Caco-2 (cell line): ENCODE results near the gene ADAMTSL2. TPM values are rescaled to one million over a fixed set of nuclear protein-coding genes. Genes with fewer than 3 reads are reported as not detected.

ENCODE experiments used
- BruUV-seq: library from RNA; stranded (reverse); fragments of 400-500 nt; replicated peaks from 2 replicates; lab custom pipeline; 2021; lab: Mats Ljungman, UMichigan
- CTCF ChIA-PET: fragments of 300-600 bp; sonication (Branson Sonifier 250); formaldehyde crosslinking; loops from one replicate; lab custom pipeline; 2022; ENCODE audit warnings: antibody characterized with exemption; lab: Charles Lee
- POLR2A ChIA-PET: fragments of 300-600 bp; sonication (Branson Sonifier 250); formaldehyde crosslinking; loops from one replicate; lab custom pipeline; 2022; ENCODE audit warnings: antibody characterized with exemption; lab: Charles Lee
- DNase-seq, 2 experiments: peaks; one replicate each; pipeline versions ENCODE4 v3.0.0 to v3.0.0-alpha.2; 2020 to 2022
- H3K27me3 ChIP-seq: replicated peaks from 2 replicates; pipeline ENCODE4 v1.6.0; 2011; ENCODE audit warnings: low read length; ENCODE audit not compliant: control insufficient read depth, insufficient read depth
- H3K36me3 ChIP-seq: 2 replicates; pipeline ENCODE4 v1.5.1; 2011; ENCODE audit warnings: low read length; ENCODE audit not compliant: control insufficient read depth, insufficient read depth
- H3K4me1 ChIP-seq: fragments of 250-450 bp; sonication (Bioruptor Pico); 2 replicates; pipeline ENCODE4 v1.5.1; 2020; ENCODE audit warnings: mild to moderate bottlenecking
- H3K4me3 ChIP-seq: 2 replicates; pipeline ENCODE4 v1.5.1; 2011; ENCODE audit warnings: low read depth, mild to moderate bottlenecking, control low read depth, low read length
- H3K9me3 ChIP-seq: fragments of 250-450 bp; sonication (Bioruptor Pico); 2 replicates; pipeline ENCODE4 v1.5.1; 2020; ENCODE audit warnings: mild to moderate bottlenecking, moderate library complexity
- H3K27ac Mint-ChIP-seq: one replicate; pipeline ENCODE4 v1.8.0; 2022; ENCODE audit warnings: mixed read lengths; ENCODE audit not compliant: unreplicated experiment
- H3K27me3 Mint-ChIP-seq: one replicate; pipeline ENCODE4 v1.8.0; 2022; ENCODE audit warnings: mixed read lengths; ENCODE audit not compliant: insufficient read depth, unreplicated experiment
- H3K36me3 Mint-ChIP-seq: one replicate; pipeline ENCODE4 v1.8.0; 2022; ENCODE audit warnings: mild to moderate bottlenecking, mixed read lengths; ENCODE audit not compliant: insufficient read depth, unreplicated experiment
- H3K4me1 Mint-ChIP-seq: one replicate; pipeline ENCODE4 v1.8.0; 2022; ENCODE audit warnings: low read depth, mixed read lengths; ENCODE audit not compliant: unreplicated experiment
- H3K4me3 Mint-ChIP-seq: one replicate; pipeline ENCODE4 v1.8.0; 2022; ENCODE audit warnings: mild to moderate bottlenecking, moderate library complexity, mixed read lengths; ENCODE audit not compliant: unreplicated experiment
- H3K9me3 Mint-ChIP-seq: one replicate; pipeline ENCODE4 v1.8.0; 2022; ENCODE audit warnings: mixed read lengths; ENCODE audit not compliant: unreplicated experiment
- CTCF ChIP-seq, 2 experiments: fragments of 200-600 bp in 1 of 2; IDR thresholded peaks; 1 replicate in 1 of 2; 2 replicates in 1 of 2; pipeline versions ENCODE4 v1.5.1 to v1.8.0; 2011 to 2022; ENCODE audit warnings: antibody characterized with exemption in 1 of 2, control low read depth in 1 of 2, inconsistent platforms in 1 of 2, low read depth in 1 of 2, low read length in 1 of 2, mild to moderate bottlenecking in 1 of 2, moderate library complexity in 1 of 2; ENCODE audit not compliant: insufficient read depth in 1 of 2, severe bottlenecking in 1 of 2, unreplicated experiment in 1 of 2
- intact Hi-C: fragments of 100-400 bp; cut with micrococcal nuclease; formaldehyde crosslinking; loops from one replicate; pipeline ENCODE4 v1.10.0; 2022; ENCODE audit not compliant: unreplicated experiment
- total RNA-seq: library from RNA; stranded (reverse); gene quantifications from 2 replicates; pipeline ENCODE4 v1.2.3, GENCODE V29; 2022

Gene ADAMTSL2
- total RNA-seq, 1 experiment from 2014 or later: 0.68 TPM

- Mint-ChIP-seq H3K4me3 (no peak overlapping the region), H3K36me3 (no peaks in the 10 kb centered on the region), H3K9me3 (peaks cover 14% of the 10 kb centered on the region), H3K27ac (no peak overlapping the region), H3K4me1 (no peaks in the 10 kb centered on the region), H3K27me3 (peaks cover 6% of the 10 kb centered on the region)
- H3K4me1 ChIP-seq: no peaks in the 10 kb centered on the region
- TF ChIP-seq CTCF (IDR thresholded peaks at IDR 0.05; ENCODE audit: insufficient read depth in 1 of 2, low read depth in 1 of 2, low read length in 1 of 2, severe bottlenecking in 1 of 2, unreplicated experiment in 1 of 2): no peak
- H3K4me3 ChIP-seq: no peak overlapping the region
- no peaks in the 10 kb centered on the region for H3K27me3 ChIP-seq
- ChIA-PET POLR2A (no interaction called here), CTCF (no interaction called here)
- no TSS peak for BruUV-seq
- no peak for DNase-seq
- intact Hi-C loops: no loop called here
- H3K36me3 ChIP-seq: no peaks in the 10 kb centered on the region
- peaks cover 14% of the 10 kb centered on the region for H3K9me3 ChIP-seq
These were observed 66.2 kb downstream of the ADAMTSL2 start for GRCh38 chr9:133600739-133601138.

DNA sequence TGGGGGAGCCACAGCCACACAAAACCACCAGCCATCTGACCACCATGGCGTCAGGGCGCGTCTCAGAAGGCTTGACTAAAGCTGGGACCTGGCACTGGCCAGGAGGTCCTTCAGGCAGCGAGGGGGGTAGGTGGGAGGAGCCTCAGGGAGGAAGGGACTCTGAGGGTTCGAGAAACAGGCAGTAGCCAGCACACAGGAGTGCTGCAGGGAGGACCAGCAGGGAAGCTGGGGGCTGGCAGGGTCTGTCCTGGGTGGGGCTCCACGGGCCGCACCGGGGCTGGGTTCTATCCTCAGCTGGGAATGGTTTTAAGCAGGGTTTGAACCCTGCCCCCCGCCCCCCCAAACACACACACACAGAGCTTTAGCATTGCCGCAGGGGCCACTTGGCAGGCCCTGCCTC, 67.2 kb downstream of the ADAMTSL2 start:
- H3K4me3 ChIP-seq: no peak overlapping the region
- Mint-ChIP-seq H3K27me3 (peaks cover 7% of the 10 kb centered on the region), H3K27ac (no peak overlapping the region), H3K4me3 (no peak overlapping the region), H3K9me3 (peaks cover 12% of the 10 kb centered on the region), H3K36me3 (no peaks in the 10 kb centered on the region), H3K4me1 (no peaks in the 10 kb centered on the region)
- no peaks in the 10 kb centered on the region for H3K36me3 ChIP-seq
- ChIA-PET CTCF (no interaction called here), POLR2A (no interaction called here)
- peaks cover 14% of the 10 kb centered on the region for H3K9me3 ChIP-seq
- no TSS peak for BruUV-seq
- H3K4me1 ChIP-seq: no peaks in the 10 kb centered on the region
- intact Hi-C loops: no loop called here
- no peaks in the 10 kb centered on the region for H3K27me3 ChIP-seq
- no peak for TF ChIP-seq CTCF (IDR thresholded peaks at IDR 0.05; ENCODE audit: insufficient read depth in 1 of 2, low read depth in 1 of 2, low read length in 1 of 2, severe bottlenecking in 1 of 2, unreplicated experiment in 1 of 2)
- DNase-seq: no peak

DNA sequence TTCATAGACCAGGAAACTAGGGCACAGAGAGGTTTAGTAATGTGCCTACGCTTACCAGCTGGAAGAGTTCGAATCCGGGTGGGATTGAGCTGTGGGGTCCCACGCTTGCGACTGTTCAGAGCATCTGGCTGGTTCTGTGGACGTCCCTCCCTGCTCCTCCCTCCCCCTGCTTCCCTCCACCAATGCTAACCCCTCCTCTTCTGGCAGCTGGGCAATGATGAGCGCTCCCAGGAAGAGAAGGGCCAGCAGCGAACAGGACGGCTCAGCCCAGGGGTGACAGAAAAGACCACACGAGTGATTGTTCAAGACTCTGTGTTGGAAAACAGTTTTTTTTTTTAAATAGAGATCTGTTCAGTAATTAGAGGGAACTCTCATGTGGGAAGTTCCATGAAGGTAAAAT, 67.8 kb downstream of the ADAMTSL2 start:
- BruUV-seq: no TSS peak
- ChIA-PET POLR2A (no interaction called here), CTCF (interaction anchor here (1.3 kb wide), 1 partner anchor 125 kb away, joined by 5 read pairs; no protein-coding TSS in a partner anchor)
- TF ChIP-seq CTCF (IDR thresholded peaks at IDR 0.05; ENCODE audit: insufficient read depth in 1 of 2, low read depth in 1 of 2, low read length in 1 of 2, severe bottlenecking in 1 of 2, unreplicated experiment in 1 of 2): no peak
- Histone ChIP-seq H3K4me3 (no peak overlapping the region), H3K4me1 (no peaks in the 10 kb centered on the region), H3K27me3 (no peaks in the 10 kb centered on the region; the same call in none of the 2 replicates), H3K36me3 (no peaks in the 10 kb centered on the region), H3K9me3 (peaks cover 9% of the 10 kb centered on the region)
- H3K4me3 Mint-ChIP-seq: no peak overlapping the region
- H3K4me1 Mint-ChIP-seq: no peaks in the 10 kb centered on the region
- DNase-seq: no peak
- peaks cover 6% of the 10 kb centered on the region for H3K9me3 Mint-ChIP-seq
- H3K27me3 Mint-ChIP-seq: peaks cover 7% of the 10 kb centered on the region
- H3K27ac Mint-ChIP-seq: no peak overlapping the region
- intact Hi-C loops: no loop called here
- H3K36me3 Mint-ChIP-seq: no peaks in the 10 kb centered on the region
